Mesenteric fat pad (tissue), 1 donor: ENCODE results near the gene RECQL5. TPM values are rescaled to one million over a fixed set of nuclear protein-coding genes. Genes with fewer than 3 reads are reported as not detected.
A peak's percentile ranks its signal among the peaks of the same experiment; 100 is the strongest.
"Not testable (repeated sequence)": the region's sequence is repeated elsewhere in the genome, so short reads cannot be mapped to it uniquely, and the experiment has no call there.

ENCODE experiments used
- DNase-seq: peaks from one replicate; pipeline ENCODE4 v3.0.0-alpha.2; 2020; ENCODE audit warnings: low spot score
- total RNA-seq: library from RNA; stranded (reverse); fragmentation: NEBNext Ultra II Directional; extraction: Animal tissue kit (Norgen Biotek cat#: 25700); gene quantifications from one replicate; pipeline ENCODE4 v1.2.1, GENCODE V29; 2021
- donor health status: DM: yes; HTN: yes; CAD: no.

RECQL5 gene
- total RNA-seq, 1 donor from 2014 or later: 12.7 TPM

DNA sequence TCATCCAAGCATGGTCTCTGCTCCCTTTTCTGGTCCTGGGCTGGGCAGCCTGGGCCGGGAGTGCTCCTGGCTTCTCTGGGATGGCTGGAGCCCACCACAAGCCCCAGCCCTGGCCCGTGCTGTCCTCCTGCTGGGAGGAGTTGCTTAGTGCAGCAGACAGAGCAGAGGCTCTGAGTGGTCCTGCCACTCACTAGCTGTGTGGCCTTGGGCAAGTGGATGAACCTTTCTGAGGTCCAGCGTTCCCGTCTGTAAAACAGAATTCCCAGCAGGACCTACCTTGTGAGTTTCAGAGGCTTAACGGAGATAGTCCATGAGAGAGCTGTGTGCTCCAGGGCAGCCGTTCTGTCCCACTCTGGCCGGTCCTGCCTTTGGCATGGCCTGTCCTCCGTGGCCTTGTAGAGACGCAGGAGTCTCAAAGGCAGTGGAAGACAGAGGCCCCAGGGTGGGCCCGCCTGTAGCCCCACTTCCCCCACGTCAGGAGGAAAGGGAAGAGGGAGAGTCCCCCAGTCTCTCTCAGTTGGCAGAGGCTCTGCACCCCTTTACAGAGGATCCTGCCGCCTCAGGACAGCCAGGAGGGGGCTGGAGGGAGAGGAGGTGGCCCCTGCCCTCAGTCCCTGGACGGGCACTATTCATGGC, 71.6 kb downstream of the RECQL5 start:
- no peak for DNase-seq

DNA sequence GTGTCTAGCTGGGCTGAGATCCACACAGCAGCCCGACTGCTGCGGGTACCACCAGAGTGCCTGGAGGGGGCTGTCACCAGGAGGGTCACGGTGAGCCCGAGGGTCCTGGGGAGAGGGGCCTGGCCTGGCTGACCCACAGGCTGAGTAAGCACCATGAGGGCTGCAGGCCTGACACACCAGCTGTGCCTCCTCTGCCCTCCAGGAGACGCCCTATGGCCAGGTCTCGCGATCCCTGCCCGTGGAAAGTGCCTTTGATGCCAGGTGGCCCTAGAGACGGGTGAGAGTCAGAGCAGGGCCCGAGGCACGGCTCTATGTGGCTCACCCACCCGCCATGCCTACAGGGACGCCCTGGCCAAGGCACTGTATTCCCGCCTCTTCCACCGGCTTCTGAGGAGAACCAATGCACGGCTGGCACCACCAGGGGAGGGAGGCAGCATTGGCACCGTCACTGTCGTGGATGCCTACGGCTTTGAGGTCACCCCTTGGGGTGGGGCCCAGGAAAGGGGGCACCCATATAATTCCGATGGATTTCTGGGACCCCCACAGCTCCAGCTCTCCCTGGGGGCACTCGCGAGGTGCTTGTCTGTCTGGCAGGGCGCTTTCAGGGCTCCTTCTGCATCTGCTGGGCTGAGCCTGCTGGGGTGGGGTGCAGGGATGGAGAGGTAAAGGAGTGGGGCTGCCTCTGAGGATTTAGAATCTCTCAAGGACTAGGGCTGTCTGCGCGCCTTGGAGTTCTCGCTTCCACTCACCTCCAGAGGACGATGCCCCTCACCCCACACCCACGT, 72.3 kb downstream of the RECQL5 start:
- DNase-seq: no peak

DNA sequence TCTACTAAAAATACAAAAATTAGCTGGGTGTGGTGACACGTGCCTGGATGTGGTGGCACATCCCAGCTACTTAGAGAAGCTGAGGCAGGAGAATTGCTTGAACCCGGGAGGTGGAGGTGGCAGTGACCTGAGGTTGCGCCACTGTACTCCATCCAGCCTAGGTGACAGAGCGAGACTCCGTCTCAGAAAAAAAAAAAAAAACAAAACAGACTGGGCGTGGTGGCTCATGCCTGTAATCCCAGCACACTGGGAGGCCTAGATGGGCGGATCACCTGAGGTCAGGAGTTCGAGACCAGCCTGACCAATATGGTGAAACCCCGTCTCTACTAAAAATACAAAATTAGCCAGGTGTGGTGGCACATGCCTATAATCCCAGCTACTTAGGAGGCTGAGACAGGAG, 73.5 kb downstream of the RECQL5 start:
- not testable (repeated sequence) for DNase-seq

DNA sequence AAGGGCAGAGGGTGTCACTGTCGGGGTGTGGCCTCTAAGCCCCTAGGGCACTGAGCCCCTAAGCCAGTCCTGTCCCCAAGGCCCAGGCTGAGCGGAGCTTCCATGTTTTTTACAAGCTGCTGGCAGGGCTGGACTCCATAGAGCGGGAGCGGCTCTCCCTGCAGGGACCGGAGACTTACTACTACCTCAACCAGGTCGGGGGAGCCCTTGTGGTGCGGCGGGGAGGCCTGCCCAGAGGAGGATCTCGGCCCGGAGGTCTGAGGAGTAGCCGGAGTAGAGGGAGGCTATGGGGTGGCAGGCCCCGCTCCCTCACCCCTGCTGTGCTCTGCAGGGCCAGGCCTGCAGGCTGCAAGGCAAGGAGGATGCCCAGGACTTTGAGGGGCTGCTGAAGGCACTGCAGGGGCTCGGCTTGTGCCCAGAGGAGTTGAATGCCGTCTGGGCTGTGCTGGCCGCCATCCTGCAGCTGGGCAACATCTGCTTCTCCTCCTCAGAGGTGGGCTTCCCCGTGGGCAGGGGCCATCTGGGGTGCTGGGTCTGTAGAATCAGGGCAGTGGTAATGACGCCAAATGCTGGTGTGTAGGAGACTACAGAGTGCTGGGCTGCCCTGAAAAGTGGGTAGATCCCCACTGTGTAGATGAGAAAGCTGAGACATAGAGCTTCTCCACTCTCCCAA, 74.5 kb downstream of the RECQL5 start:
- no peak for DNase-seq

DNA sequence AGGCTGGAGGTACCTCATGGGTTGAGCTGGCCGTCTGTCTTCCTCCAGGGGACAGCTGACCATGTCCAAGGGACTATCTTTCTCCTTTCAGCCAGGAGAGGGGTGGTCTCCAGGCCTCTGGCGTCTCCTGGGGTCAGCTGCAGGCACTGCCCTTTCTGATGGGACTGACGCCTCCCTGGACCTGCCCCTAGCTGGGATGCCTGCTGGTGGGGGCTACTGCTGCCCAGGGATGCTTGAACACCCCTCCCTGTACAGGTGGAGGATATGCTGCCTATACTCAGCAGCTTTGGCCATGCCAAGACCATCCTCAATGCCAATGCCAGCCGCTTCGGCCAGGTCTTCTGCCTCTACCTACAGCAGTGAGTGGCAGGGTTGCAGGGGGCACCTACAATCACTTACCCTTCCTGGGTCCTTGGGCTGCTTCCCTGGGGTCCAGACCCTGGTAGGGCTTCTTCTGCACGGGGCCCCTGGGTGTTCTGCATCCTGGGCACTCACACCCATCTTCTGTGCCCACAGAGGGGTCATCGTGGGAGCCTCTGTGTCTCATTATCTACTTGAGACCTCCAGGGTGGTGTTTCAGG, 75.1 kb downstream of the RECQL5 start:
- no peak for DNase-seq

DNA sequence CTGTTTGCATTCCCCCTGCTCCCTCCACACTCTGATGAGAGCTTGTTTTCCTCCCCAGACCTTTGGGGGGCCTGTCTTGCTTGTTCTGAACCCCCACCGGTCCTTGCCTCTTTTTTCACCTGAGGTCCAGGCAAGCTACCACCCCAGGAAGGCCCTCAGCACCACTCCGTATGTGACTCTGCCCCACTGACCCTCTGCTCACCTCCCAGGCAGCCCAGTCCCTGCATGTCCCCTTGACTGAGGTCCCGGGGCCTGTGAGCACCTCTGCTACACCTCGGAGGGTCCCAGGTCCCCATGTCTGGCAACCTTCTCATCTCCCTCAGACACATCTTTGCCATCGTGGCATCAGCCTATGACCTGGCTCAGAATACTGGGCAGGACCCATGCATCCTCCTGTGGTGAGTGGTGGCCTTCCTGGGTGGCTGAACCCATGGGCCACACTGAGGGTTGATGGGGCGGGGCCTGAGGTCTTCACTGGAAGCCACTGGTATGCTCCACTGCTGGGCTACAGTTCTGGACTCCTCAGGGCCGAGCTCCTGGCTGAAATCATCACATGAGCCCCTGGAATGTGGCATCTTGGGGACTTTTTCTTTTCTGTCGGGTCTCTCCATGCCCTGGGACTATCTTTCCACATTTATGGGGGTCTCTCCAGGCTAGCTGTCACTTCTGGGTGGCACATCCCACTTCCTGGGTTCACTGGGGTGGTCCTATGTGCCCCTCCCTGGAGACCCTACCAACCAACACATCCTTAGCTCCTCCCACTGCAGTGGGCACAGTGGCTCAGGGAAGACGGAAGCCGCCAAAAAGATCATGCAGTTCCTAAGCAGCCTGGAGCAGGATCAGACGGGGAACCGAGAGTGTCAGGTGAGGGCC, 75.9 kb downstream of the RECQL5 start:
- DNase-seq: no peak

DNA sequence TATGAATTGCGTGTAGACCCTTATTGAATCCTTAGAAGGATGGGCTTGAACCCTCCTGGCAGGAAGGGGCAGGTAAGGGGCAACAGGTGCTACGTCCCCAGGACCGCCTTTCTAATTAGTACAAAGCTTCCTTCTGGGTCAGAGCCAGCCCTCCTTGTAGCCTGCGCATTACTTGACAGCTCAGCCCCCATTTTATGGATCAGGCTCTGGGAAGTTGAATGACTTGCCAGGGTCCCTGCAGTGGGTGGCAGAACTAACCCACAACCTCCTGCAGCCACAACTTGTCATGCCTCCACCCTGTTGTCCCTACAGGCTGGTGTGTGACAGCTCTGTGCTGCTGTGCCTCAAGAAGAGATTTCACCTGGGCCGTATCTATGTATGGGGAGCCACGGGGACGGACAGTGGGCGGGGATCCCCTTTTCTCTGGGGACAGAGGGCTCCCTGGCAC, 76.6 kb downstream of the RECQL5 start:
- no peak for DNase-seq

DNA sequence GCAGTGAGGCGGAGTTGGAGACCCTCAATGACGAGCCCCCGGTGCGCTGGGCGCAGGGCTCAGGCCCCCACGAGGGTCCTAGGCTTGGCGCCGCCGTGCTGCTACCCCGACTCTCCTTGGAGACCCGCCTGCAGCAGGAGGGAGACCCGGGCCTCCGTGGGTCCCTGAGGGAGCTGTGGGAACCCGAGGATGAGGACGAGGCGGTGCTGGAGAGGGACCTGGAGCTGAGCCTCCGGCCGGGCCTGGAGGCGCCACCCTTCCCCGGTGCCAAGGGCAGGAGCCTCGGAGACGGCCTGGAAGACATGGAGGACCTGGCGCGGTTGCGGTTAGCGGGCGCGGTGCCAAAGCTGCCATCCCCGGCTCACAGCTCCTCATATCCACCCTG, 77.0 kb downstream of the RECQL5 start:
- no peak for DNase-seq

DNA sequence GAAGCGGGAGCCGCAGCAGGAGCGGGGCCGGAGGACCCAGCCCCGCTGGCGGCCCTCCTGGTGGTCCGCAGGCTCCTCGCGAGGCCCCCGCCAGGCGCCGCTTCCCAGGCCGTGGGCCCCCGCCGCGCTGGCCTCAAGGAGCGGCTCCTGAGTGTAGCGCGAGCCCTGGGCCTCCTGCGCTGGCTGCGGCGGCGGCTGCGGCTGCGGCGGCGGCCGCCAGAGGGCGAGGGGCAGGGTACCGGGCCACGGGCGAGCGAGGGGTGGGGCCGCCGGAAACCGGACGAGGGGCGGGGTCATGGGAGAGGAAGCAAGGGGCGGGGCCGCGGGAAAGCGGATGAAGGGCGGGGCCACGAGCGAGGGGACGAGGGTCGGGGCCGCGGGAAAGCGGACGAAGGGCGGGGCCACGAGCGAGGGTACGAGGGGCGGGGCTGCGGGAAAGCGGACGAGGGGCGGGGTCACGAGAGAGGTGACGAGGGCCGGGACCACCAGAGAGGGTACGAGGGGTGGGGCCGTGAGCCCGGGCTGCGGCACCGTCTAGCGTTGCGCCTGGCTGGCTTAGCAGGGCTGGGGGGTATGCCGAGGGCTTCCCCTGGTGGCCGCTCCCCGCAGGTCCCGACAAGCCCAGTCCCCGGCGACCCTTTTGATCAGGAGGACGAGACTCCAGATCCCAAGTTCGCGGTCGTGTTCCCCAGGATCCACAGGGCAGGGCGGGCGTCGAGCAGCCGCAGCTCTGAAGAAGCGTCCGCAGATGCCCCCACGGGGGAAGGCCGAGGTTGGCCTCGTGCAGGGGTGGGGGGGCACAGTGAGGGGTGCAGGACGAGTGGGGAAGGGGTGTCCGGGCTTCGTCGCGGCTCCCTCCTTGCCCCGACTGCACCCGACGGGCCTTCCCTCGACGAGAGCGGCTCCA, 77.7 kb downstream of the RECQL5 start:
- DNase-seq: peak; percentile 99

DNA sequence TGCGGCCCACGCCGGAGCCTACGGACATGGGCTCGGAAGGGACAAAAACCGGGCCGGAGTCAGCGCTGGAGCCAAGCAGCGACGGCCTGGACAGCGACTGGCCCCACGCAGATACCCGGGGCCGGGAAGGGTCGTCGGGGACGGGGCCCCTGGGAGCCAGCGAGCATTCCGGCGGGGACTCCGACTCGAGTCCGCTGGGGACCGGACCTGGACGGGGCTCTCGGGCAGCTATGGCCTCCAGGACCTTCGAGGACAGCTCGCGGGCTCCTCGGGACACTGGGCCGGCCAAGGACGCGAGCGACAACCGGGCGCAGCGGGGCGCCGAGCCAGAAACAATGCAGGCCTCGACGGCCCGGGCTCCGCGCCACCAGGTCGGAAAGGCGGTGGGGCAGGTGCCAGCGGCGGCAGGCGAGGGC, 78.3 kb downstream of the RECQL5 start:
- DNase-seq: no peak

DNA sequence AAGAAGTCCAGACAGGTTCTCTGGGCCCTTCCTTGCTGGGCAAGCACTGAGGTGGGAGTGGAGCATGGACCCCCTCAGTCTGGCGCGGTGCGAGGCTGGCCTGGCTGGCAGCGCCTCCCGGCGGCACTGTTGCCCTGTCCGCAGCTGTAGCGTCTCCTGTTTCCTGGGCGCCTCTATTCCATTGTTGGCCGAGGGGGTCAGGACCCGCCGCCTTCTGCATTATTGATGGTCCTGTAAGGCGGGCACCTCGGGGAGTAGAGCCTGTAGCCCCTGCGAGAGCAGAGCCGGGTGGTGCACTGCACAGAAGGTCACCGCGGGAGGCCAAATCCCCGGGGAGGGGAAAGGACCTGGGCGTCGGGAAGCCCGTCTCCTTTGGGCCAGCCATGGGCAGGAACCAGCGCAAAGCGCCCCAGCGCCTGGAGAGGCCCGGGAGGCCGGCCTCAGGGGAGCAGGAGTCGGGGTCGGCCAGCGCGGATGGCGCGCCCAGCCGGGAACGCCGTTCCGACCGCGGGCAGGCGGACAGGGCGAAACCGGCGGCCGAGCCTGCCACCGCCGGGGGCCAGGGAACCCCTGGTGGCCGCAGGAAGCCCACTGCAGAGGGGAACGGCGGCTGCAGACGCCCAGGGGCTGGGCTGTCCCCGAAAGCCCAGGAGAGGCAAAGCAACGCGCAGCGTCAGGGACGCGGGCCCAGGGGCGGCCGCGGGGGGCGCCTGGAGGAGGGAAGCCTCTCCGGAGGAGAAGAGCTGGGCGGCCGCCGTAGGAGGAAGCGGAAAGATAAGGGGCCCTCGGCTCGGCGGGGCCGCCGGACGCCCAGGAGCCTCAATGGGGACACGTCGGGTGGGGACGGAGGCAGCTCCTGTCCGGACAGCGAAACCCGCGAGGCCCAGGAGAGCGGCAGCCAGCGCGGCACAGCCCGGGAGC, 79.0 kb downstream of the RECQL5 start, which contains the start of gene MYO15B:
Gene MYO15B (plus strand): TSS at position 126 of the 921 bp plus-strand sequence. CDS start 258 bp downstream, at position 384.
- no peak for DNase-seq

DNA sequence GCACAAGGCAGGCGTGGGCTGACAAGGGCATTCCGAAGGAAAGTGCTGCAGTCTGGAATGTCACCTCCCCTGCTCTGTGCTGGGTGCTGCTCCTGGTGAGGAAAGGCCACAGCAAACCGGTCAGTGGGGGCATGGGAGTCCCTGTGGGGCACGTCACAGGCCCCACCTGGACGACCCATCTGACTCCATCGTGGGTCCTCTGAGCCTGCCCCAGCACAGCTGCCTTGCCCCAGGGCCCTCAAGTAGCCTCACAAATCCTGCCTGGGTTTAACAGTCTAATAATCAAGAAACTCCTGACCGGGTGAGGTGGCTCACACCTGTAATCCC, 82.1 kb downstream of the RECQL5 start:
- DNase-seq: no peak

DNA sequence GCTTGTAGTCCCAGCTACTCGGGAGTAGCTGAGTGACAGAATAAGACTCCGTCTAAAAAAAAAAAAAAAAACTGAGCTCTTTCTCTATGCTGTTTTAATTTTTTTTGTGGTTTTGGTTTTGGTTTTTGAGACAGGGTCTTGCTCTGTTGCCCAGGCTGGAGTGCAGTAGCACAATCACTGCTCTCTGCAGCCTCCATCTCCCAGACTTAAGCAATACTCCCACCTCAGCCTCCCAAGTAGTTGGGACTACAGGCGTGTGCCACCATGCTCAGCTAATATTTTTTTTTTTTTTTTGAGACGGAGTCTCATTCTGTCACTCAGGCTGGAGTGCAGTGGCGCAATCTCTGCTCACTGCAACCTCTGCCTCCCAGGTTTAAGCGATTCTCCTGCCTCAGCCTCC, 83.8 kb downstream of the RECQL5 start:
- DNase-seq: not testable (repeated sequence)

DNA sequence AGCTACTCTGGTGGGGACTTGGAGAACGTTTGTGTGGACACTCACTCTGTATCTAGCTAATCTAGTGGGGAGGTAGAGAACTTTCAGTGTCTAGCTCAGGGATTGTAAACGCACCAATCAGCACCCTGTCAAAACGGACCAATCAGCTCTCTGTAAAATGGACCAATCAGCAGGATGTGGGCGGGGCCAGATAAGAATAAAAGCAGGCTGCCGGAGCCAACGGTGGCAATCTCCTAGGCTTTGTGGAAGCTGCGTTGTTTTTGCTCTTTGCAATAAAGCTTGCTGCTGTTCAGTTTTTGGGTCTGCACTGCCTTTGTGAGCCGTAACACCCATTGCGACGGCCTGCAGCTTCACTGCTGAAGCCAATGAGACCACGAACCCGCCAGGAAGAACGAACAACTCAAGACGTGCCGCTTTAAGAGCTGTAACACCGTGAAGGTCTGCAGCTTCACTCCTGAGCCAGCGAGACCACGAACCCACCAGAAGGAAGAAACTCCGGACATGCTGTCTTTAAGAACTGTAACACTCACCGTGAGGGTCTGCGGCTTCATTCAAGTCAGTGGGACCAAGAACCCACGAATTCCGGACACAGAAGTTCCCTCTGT, 85.7 kb downstream of the RECQL5 start:
- DNase-seq: not testable (repeated sequence)
